Omental fat pad (tissue), 4 donors: ENCODE measurements around the gene MOB3A. TPM values are rescaled to one million over a fixed set of nuclear protein-coding genes. Genes with fewer than 3 reads are reported as not detected.
"Not testable (repeated sequence)": the region's sequence is repeated elsewhere in the genome, so short reads cannot be mapped to it uniquely, and the experiment has no call there.

Experiments used
- ATAC-seq: fragments of 150-250 bp; one replicate; pipeline ENCODE4 v1.9.1; 2016; ENCODE audit warnings: mild to moderate bottlenecking, moderate library complexity; ENCODE audit not compliant: low FRiP score
- DNase-seq: peaks from one replicate; pipeline ENCODE4 v3.0.0-alpha.2; 2019; ENCODE audit warnings: low spot score
- total RNA-seq, 4 donors: library from RNA; depleted of rRNA; stranded (reverse); fragments of >200 nt; gene quantifications; one replicate each; pipeline ENCODE4 v1.1.0, GENCODE V29; 2016
- TF ChIP-seq, protein P1 (sequence below), 3 donors: fragments of 450-650 bp; IDR thresholded peaks; one replicate each; pipeline ENCODE4 v1.5.1; 2016 to 2017; ENCODE audit warnings: antibody characterized with exemption in 3 of 3, mild to moderate bottlenecking in 3 of 3, moderate library complexity in 2 of 3

MOB3A gene
- total RNA-seq, 4 donors from 2014 or later = 29.7 to 51.7 (median 44.8) TPM

DNA sequence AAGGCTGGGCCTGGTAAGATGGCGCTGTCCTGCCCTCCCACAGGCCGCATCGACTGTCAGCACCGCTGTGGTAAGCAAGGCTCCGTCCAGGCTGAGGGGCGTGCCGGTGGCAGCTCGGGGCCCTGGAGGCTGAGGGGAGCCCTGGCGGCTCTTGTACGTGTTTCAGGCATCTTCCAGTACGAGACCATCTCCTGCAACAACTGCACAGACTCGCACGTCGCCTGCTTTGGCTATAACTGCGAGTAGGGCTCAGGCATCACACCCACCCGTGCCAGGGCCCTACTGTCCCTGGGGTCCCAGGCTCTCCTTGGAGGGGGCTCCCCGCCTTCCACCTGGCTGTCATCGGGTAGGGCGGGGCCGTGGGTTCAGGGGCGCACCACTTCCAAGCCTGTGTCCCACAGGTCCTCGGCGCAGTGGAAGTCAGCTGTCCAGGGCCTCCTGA lies 1.8 kb upstream of the MOB3A start:
- ATAC-seq (no peak), DNase-seq (no peak)
- TF ChIP-seq, protein P1, sequence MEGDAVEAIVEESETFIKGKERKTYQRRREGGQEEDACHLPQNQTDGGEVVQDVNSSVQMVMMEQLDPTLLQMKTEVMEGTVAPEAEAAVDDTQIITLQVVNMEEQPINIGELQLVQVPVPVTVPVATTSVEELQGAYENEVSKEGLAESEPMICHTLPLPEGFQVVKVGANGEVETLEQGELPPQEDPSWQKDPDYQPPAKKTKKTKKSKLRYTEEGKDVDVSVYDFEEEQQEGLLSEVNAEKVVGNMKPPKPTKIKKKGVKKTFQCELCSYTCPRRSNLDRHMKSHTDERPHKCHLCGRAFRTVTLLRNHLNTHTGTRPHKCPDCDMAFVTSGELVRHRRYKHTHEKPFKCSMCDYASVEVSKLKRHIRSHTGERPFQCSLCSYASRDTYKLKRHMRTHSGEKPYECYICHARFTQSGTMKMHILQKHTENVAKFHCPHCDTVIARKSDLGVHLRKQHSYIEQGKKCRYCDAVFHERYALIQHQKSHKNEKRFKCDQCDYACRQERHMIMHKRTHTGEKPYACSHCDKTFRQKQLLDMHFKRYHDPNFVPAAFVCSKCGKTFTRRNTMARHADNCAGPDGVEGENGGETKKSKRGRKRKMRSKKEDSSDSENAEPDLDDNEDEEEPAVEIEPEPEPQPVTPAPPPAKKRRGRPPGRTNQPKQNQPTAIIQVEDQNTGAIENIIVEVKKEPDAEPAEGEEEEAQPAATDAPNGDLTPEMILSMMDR (IDR thresholded peaks at IDR 0.05) = no peak

DNA sequence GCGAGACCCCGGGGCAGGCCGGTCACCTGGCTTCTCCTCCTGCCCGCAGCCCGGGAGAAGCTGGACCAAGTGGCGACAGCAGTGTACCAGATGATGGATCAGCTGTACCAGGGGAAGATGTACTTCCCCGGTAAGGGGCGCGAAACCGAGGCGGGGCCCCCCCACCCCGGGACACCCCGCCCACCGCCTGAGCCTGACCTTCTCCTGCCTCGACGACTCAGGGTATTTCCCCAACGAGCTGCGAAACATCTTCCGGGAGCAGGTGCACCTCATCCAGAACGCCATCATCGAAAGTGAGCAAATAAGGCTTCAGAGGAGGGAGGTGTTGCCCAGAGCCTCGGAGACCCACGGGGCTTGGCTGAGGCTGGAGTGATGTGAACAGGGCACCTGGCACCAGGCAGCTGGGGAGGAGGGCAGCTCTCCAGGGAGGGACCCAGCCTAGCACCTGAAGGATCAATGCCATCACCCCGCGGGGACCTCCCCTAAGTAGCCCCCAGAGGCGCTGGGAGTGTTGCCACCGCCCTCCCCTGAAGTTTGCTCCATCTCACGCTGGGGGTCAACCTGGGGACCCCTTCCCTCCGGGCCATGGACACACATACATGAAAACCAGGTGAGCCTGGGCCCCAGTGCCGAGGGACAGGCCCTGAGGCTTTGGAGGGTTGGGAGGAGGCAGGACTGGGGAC lies 1.2 kb upstream of the MOB3A start:
- TF ChIP-seq, protein P1 (IDR thresholded peaks at IDR 0.05) = no peak
- no peak for DNase-seq
- no peak for ATAC-seq

- TF ChIP-seq, protein P1 (IDR thresholded peaks at IDR 0.05) = no peak
- peak; percentile 94 for ATAC-seq
- peak; percentile 99 for DNase-seq
These were observed 515 bp upstream of the MOB3A start, which contains the start of gene IZUMO4 for GRCh38 chr19:2096480-2097202. TSS of gene IZUMO4 (plus strand) at chr19:2096915. CDS start at chr19:2096946, 31 bp downstream.

GRCh38 chr19:2091926-2092525 lies 4.1 kb downstream of the MOB3A start:
- not testable (repeated sequence) for DNase-seq, ATAC-seq

- ATAC-seq (no peak), DNase-seq (no peak)
- TF ChIP-seq, protein P1 (IDR thresholded peaks at IDR 0.05) = no peak
These were observed 6.4 kb downstream of the MOB3A start for GRCh38 chr19:2089727-2090053.

- no peak for ATAC-seq
- TF ChIP-seq, protein P1 (IDR thresholded peaks at IDR 0.05) = no peak
- no peak for DNase-seq
These were observed 7.0 kb downstream of the MOB3A start for GRCh38 chr19:2089001-2089711.

DNA sequence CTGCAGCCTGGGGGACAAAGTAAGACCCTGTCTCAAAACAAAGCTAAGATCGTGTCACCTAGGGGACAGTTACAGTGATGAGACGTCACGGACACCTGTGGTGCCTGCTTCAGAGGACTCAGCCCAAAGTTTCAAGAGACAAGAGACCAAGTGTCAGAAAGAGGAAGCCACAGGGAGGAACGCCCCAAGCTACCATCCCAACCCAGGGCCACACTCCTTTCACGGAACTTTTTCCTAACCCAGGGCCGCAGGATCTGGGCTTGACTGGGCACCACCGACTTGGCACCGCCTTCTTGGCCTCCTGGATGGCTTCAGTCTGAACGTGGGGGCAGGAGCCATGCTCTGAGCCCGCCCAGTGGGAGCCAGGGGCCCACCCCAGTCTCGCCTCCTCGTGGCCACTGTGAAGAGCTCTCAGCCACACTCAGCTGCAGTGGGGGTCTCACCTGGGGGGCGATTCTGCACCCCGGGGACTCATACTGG lies 8.5 kb downstream of the MOB3A start:
- DNase-seq (no peak), ATAC-seq (no peak)
- TF ChIP-seq, protein P1 (IDR thresholded peaks at IDR 0.05) = no peak

DNA sequence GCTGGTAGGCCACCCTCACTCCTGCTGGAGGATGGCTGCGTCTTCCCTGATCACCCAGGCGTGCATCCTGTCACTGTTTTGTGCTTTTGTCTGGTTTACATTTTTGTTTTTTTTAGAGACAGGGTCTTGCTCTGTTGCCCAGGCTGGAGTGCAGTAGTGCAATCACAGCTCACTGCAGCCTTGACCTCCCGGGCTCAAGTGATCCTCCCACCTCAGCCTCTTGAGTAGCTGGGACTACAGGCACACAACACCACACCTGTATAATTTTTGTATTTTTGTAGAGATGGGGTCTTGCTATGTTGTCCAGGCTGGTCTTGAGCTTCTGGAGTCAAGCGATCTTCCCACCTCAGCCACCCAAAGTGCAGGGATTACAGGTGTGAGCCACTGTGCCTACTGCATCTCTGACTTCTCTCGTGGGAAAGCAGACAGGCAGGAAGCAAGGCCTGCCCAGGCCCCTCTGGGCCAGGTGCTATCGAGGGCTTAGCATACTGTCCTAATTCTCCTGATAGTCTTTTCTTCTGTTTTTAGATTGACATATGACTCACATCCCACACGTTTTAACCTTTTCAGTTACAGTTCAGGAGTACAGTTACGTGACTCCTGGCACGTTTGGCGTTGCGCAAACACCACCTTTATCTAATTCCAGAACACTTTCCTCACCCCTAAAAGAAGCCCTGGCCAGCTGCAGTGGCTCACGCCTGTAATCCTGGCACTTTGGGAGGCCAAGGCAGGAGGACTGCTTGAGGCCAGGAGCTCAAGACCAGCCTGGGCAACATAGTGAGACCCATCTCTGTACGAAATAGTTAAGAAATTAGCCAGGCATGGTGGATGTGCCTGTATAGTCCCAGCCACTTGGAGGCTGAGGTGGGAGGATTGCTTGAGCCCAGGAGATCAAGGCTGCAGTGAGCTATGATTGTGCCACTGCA lies 9.2 kb downstream of the MOB3A start:
- ATAC-seq = peak; percentile 15
- not testable (repeated sequence) for DNase-seq
